Bronchial smooth muscle cell (primary cell): ENCODE measurements around the gene PHRF1. TPM values are rescaled to one million over a fixed set of nuclear protein-coding genes. Genes with fewer than 3 reads are reported as not detected.

Experiments used
- total RNA-seq: library from RNA; depleted of rRNA; stranded (reverse); fragments of >200 nt; gene quantifications from 2 replicates; pipeline ENCODE4 v1.2.1, GENCODE V29; 2014

PHRF1 gene
- 17.9 and 18.0 TPM in 2 replicates for total RNA-seq

GRCh38 chr11:575996-576768, at the start of gene PHRF1:
TSS of gene PHRF1 (plus strand) at chr11:576470. CDS start at chr11:581513, 5,043 bp downstream.

GRCh38 chr11:535519-536454, 40.5 kb upstream of the PHRF1 start, which contains the start of gene HRAS:
TSS of gene HRAS (minus strand) at chr11:535576.

GRCh38 chr11:536841-537621, 39.2 kb upstream of the PHRF1 start, which contains the start of gene LRRC56:
TSS of gene LRRC56 (plus strand) at chr11:537527. CDS start at chr11:540685, 3,158 bp downstream.

GRCh38 chr11:560305-561147, 15.7 kb upstream of the PHRF1 start, which contains the start of the genes LMNTD2 and RASSF7:
TSS of gene LMNTD2 (minus strand) at chr11:560738. CDS start at chr11:560716, 22 bp downstream.
TSS of gene RASSF7 (plus strand) at chr11:560970. CDS start at chr11:561769, 799 bp downstream.

GRCh38 chr11:615504-616319, 39.4 kb downstream of the PHRF1 start, which contains the start of gene IRF7:
TSS of gene IRF7 (minus strand) at chr11:615950. CDS start at chr11:615364, 586 bp downstream.

GRCh38 chr11:624705-625635, 48.7 kb downstream of the PHRF1 start, which contains the start of gene CDHR5:
TSS of gene CDHR5 (minus strand) at chr11:624955. CDS start at chr11:624902, 53 bp downstream.

GRCh38 chr11:626475-627307, 50.4 kb downstream of the PHRF1 start, which contains the start of gene SCT:
TSS of gene SCT (minus strand) at chr11:627181. CDS start at chr11:627143, 38 bp downstream.

GRCh38 chr11:636511-637332, 60.5 kb downstream of the PHRF1 start, which contains the start of gene DRD4:
TSS of gene DRD4 (plus strand) at chr11:637269. CDS start at chr11:637305, 36 bp downstream.

Other genes starting within 250 kb of the PHRF1 start
- gene B4GALNT4, start 207.0 kb upstream of the PHRF1 start, total RNA-seq: 4.5 and 4.9 TPM in 2 replicates
- 1.5 and 3.2 TPM in 2 replicates for gene PKP3, start 182.3 kb upstream of the PHRF1 start, total RNA-seq
- 9.3 and 16.5 TPM in 2 replicates for gene SIGIRR, start 161.5 kb upstream of the PHRF1 start, total RNA-seq
- gene ANO9, start 134.5 kb upstream of the PHRF1 start, total RNA-seq: under 0.01 TPM in 1 of 2 replicates, not detected in the other
- gene PTDSS2, start 126.2 kb upstream of the PHRF1 start, total RNA-seq: 34.9 and 37.8 TPM in 2 replicates
- 385 and 511 TPM in 2 replicates for gene RNH1, start 69.2 kb upstream of the PHRF1 start, total RNA-seq
- gene HRAS, start 40.9 kb upstream of the PHRF1 start, total RNA-seq: 68.8 and 70.8 TPM in 2 replicates
- 0.95 and 1.0 TPM in 2 replicates for gene LRRC56, start 38.9 kb upstream of the PHRF1 start, total RNA-seq
- 0.47 TPM in 1 of 2 replicates, not detected in the other for gene LMNTD2, start 15.7 kb upstream of the PHRF1 start, total RNA-seq
- 0.34 and 2.0 TPM in 2 replicates for gene RASSF7, start 15.5 kb upstream of the PHRF1 start, total RNA-seq
- 4.9 and 5.8 TPM in 2 replicates for gene IRF7, start 39.5 kb downstream of the PHRF1 start, total RNA-seq
- not detected in 2 replicates for gene CDHR5, start 48.5 kb downstream of the PHRF1 start, total RNA-seq
- gene SCT, start 50.7 kb downstream of the PHRF1 start, total RNA-seq: 0.43 and 0.47 TPM in 2 replicates
- gene DRD4, start 60.8 kb downstream of the PHRF1 start, total RNA-seq: under 0.01 TPM in 1 of 2 replicates, not detected in the other
- 28.7 and 43.7 TPM in 2 replicates for gene DEAF1, start 118.8 kb downstream of the PHRF1 start, total RNA-seq
- gene TMEM80, start 119.3 kb downstream of the PHRF1 start, total RNA-seq: 3.8 and 5.8 TPM in 2 replicates
- gene EPS8L2, start 129.8 kb downstream of the PHRF1 start, total RNA-seq: 64.5 and 88.6 TPM in 2 replicates
- 127 and 174 TPM in 2 replicates for gene TALDO1, start 171.0 kb downstream of the PHRF1 start, total RNA-seq
- gene GATD1, start 201.0 kb downstream of the PHRF1 start, total RNA-seq: 20.5 and 20.8 TPM in 2 replicates
- 0.69 and 2.0 TPM in 2 replicates for gene CEND1, start 213.6 kb downstream of the PHRF1 start, total RNA-seq
- 11.8 and 12.5 TPM in 2 replicates for gene SLC25A22, start 221.8 kb downstream of the PHRF1 start, total RNA-seq
- 7.1 and 9.9 TPM in 2 replicates for gene PIDD1, start 228.8 kb downstream of the PHRF1 start, total RNA-seq
- gene RPLP2, start 233.5 kb downstream of the PHRF1 start, total RNA-seq: 334 and 584 TPM in 2 replicates
- 18.8 TPM in 2 replicates for gene PNPLA2, start 242.4 kb downstream of the PHRF1 start, total RNA-seq